H4 (cell line): ENCODE measurements around the gene OGDH. TPM values are rescaled to one million over a fixed set of nuclear protein-coding genes. Genes with fewer than 3 reads are reported as not detected.

Experiments used
- DNase-seq: peaks from one replicate; pipeline ENCODE4 v3.0.0-alpha.2; 2015; ENCODE audit warnings: low spot score
- total RNA-seq: library from RNA; depleted of rRNA; stranded (reverse); fragments of >200 nt; shearing (Covaris generic); gene quantifications from 2 replicates; pipeline ENCODE4 v1.2.3, GENCODE V29; 2014

The OGDH gene
- total RNA-seq, 1 experiment from 2014 or later: 93.7 TPM

- peak; percentile 100 for DNase-seq
Observed at GRCh38 chr7:44735403-44736165, 129.2 kb downstream of the OGDH start.

GRCh38 chr7:44736896-44737295, 130.5 kb downstream of the OGDH start:
- DNase-seq: no peak

GRCh38 chr7:44738051-44738723, 131.8 kb downstream of the OGDH start:
- DNase-seq: no peak

- DNase-seq: no peak
Observed at GRCh38 chr7:44738876-44739665, 132.6 kb downstream of the OGDH start.

GRCh38 chr7:44740055-44740454, 133.6 kb downstream of the OGDH start:
- peak; percentile 31 for DNase-seq

- no peak for DNase-seq
Observed at GRCh38 chr7:44743750-44744149, 137.3 kb downstream of the OGDH start.

GRCh38 chr7:44748045-44748947, 141.9 kb downstream of the OGDH start, which contains the start of gene ZMIZ2:
TSS of gene ZMIZ2 (plus strand) at chr7:44748847. CDS start at chr7:44756250, 7,403 bp downstream.
- DNase-seq: peak; percentile 89

GRCh38 chr7:44748948-44749731, 142.7 kb downstream of the OGDH start:
- DNase-seq: no peak

GRCh38 chr7:44749992-44750391, 143.6 kb downstream of the OGDH start:
- no peak for DNase-seq

- DNase-seq: no peak
Observed at GRCh38 chr7:44750424-44750823, 144.0 kb downstream of the OGDH start.

GRCh38 chr7:44750921-44751571, 144.6 kb downstream of the OGDH start:
- DNase-seq: no peak

GRCh38 chr7:44752822-44753221, 146.4 kb downstream of the OGDH start:
- no peak for DNase-seq

- no peak for DNase-seq
Observed at GRCh38 chr7:44754802-44755697, 148.6 kb downstream of the OGDH start.

- no peak for DNase-seq
Observed at GRCh38 chr7:44755698-44756627, 149.5 kb downstream of the OGDH start.

GRCh38 chr7:44756904-44757303, 150.5 kb downstream of the OGDH start:
- no peak for DNase-seq

- DNase-seq: no peak
Observed at GRCh38 chr7:44757311-44757710, 150.9 kb downstream of the OGDH start.

- DNase-seq: no peak
Observed at GRCh38 chr7:44757739-44758138, 151.3 kb downstream of the OGDH start.
